Esophagus squamous epithelium (tissue), 4 donors: ENCODE results near the gene SIN3A.

ENCODE experiments used
- POLR2A ChIP-seq, 4 donors: fragments of 450-650 bp; IDR thresholded peaks; one replicate each; pipeline ENCODE4 v1.6.1; 2017; ENCODE audit warnings: antibody characterized with exemption in 4 of 4, mild to moderate bottlenecking in 4 of 4, moderate library complexity in 3 of 4
- TF ChIP-seq, protein P1 (sequence below), 6 experiments: fragments of 450-650 bp in 4 of 6; fragments of 200-600 bp in 2 of 6; sonication (generic) in 2 of 6; IDR thresholded peaks; one replicate each; pipeline ENCODE4 v1.5.1; 2016 to 2019; ENCODE audit warnings: antibody characterized with exemption in 6 of 6, mild to moderate bottlenecking in 4 of 6, moderate library complexity in 4 of 6

DNA sequence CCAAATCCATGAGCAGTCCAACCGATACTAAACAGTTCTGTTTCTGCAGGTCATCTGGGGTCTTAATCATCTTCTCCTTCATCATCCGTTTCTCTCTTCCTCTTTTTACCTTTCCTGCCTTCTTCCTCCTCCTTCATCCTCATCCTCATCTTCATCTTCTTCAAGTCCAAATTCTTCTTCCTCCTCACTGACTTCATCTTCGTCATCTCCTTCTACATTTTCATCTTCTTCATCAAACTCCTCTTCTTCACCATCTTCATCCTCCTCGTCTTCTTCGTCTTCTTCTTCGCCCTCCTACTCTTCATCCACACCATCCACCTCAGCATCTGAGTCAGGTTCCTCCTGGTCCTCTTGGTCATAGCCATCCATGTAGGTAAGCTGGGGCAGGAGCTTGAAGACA lies 129.8 kb downstream of the SIN3A start:
- TF ChIP-seq, protein P1, sequence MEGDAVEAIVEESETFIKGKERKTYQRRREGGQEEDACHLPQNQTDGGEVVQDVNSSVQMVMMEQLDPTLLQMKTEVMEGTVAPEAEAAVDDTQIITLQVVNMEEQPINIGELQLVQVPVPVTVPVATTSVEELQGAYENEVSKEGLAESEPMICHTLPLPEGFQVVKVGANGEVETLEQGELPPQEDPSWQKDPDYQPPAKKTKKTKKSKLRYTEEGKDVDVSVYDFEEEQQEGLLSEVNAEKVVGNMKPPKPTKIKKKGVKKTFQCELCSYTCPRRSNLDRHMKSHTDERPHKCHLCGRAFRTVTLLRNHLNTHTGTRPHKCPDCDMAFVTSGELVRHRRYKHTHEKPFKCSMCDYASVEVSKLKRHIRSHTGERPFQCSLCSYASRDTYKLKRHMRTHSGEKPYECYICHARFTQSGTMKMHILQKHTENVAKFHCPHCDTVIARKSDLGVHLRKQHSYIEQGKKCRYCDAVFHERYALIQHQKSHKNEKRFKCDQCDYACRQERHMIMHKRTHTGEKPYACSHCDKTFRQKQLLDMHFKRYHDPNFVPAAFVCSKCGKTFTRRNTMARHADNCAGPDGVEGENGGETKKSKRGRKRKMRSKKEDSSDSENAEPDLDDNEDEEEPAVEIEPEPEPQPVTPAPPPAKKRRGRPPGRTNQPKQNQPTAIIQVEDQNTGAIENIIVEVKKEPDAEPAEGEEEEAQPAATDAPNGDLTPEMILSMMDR (IDR thresholded peaks at IDR 0.05): no peak
- no peak for TF ChIP-seq POLR2A (IDR thresholded peaks at IDR 0.05)
